Natural killer cell (primary cell): ENCODE results near the gene GPX3. TPM values are rescaled to one million over a fixed set of nuclear protein-coding genes. Genes with fewer than 3 reads are reported as not detected.

ENCODE experiments used
- ATAC-seq, 3 donors: fragments of 150-1000 bp in 2 of 3; fragments of 200-7000 bp in 1 of 3; cut with Tn5 transposase; 1 replicate in 1 of 3; 2 replicates in 2 of 3; pipeline ENCODE4 v1.10.0; 2021; ENCODE audit warnings: mild to moderate bottlenecking in 2 of 3, moderate library complexity in 2 of 3
- DNase-seq, 2 donors: peaks; one replicate each; pipeline versions ENCODE4 v3.0.0 to v3.0.0-alpha.2; 2013 to 2021; ENCODE audit warnings: mixed read lengths in 1 of 2
- H3K27ac ChIP-seq: one replicate; pipeline ENCODE4 v1.5.1; 2013; ENCODE audit warnings: mild to moderate bottlenecking, low read length
- H3K27me3 ChIP-seq: one replicate; pipeline ENCODE4 v1.6.1; 2013; ENCODE audit warnings: low read length; ENCODE audit not compliant: control insufficient read depth, insufficient read depth
- H3K36me3 ChIP-seq: one replicate; pipeline ENCODE4 v1.6.1; 2013; ENCODE audit warnings: low read length; ENCODE audit not compliant: control insufficient read depth, insufficient read depth
- H3K4me1 ChIP-seq: one replicate; pipeline ENCODE4 v1.6.1; 2013; ENCODE audit warnings: low read length; ENCODE audit not compliant: control insufficient read depth, insufficient read depth
- H3K4me3 ChIP-seq: one replicate; pipeline ENCODE4 v1.5.1; 2013; ENCODE audit warnings: low read length
- H3K9me3 ChIP-seq: one replicate; pipeline ENCODE4 v1.6.1; 2013; ENCODE audit warnings: low read length; ENCODE audit not compliant: control insufficient read depth, insufficient read depth
- H3K27ac Mint-ChIP-seq, 2 donors: one replicate each; pipeline ENCODE4 v1.8.0; 2022; ENCODE audit warnings: mild to moderate bottlenecking in 2 of 2, mixed read lengths in 2 of 2, moderate library complexity in 1 of 2
- H3K27me3 Mint-ChIP-seq, 2 donors: one replicate each; pipeline ENCODE4 v1.8.0; 2022; ENCODE audit warnings: low read depth in 2 of 2, mixed read lengths in 2 of 2
- H3K36me3 Mint-ChIP-seq: one replicate; pipeline ENCODE4 v1.8.0; 2022; ENCODE audit warnings: mixed read lengths
- H3K4me1 Mint-ChIP-seq, 2 donors: one replicate each; pipeline ENCODE4 v1.8.0; 2022; ENCODE audit warnings: mixed read lengths in 2 of 2
- H3K4me3 Mint-ChIP-seq: one replicate; pipeline ENCODE4 v1.8.0; 2022; ENCODE audit warnings: mild to moderate bottlenecking, moderate library complexity, mixed read lengths
- H3K9me3 Mint-ChIP-seq, 2 donors: one replicate each; pipeline ENCODE4 v1.8.0; 2022; ENCODE audit warnings: mixed read lengths in 2 of 2
- WGBS: methylation state at CpG from one replicate; pipeline ENCODE4 v1.1.7; 2013; ENCODE audit warnings: missing lambda C conversion rate; ENCODE audit not compliant: insufficient coverage; 5-methylcytosine and 5-hydroxymethylcytosine counted together
- intact Hi-C: fragments of 100-400 bp; cut with micrococcal nuclease; formaldehyde crosslinking; loops from one replicate; pipeline ENCODE4 v1.14.2; 2022
- total RNA-seq, 4 donors: library from RNA; stranded (reverse); fragments of 120-200 nt in 1 of 4; gene quantifications; one replicate each; pipeline versions ENCODE4 v1.2.3 to v1.2.4, GENCODE V29; 2013 to 2022
- TF ChIP-seq, protein P1 (sequence below): fragments of 200-600 bp; IDR thresholded peaks from one replicate; pipeline ENCODE4 v1.8.0; 2022; ENCODE audit warnings: antibody characterized with exemption

The GPX3 gene
- total RNA-seq, 3 donors from 2014 or later (not counting 1 experiment from before 2014, with no cell fraction given) = 1.1 TPM; not detected in 2

DNA sequence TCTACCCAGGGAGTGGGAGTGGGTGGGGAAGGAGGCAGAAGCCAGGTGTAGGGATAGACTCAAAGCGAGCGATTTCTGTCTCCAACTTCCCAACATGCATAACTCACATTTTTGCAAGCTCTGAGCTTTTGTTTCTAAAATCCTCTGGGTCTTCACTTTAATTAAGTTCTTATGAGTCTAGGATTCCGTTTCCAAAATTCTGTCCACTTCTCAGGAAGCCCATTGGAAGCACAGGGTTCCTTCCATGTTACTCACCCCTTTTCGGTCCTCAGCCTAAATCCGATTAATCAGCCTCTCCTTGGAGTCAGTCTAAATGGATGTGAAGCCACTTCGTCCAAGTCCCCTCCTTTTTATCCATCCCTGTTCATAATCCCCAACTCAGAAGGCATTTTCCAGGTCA is 1.4 kb downstream of the GPX3 start:
- DNase-seq = no peak
- TF ChIP-seq, protein P1, sequence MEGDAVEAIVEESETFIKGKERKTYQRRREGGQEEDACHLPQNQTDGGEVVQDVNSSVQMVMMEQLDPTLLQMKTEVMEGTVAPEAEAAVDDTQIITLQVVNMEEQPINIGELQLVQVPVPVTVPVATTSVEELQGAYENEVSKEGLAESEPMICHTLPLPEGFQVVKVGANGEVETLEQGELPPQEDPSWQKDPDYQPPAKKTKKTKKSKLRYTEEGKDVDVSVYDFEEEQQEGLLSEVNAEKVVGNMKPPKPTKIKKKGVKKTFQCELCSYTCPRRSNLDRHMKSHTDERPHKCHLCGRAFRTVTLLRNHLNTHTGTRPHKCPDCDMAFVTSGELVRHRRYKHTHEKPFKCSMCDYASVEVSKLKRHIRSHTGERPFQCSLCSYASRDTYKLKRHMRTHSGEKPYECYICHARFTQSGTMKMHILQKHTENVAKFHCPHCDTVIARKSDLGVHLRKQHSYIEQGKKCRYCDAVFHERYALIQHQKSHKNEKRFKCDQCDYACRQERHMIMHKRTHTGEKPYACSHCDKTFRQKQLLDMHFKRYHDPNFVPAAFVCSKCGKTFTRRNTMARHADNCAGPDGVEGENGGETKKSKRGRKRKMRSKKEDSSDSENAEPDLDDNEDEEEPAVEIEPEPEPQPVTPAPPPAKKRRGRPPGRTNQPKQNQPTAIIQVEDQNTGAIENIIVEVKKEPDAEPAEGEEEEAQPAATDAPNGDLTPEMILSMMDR = no peak

DNA sequence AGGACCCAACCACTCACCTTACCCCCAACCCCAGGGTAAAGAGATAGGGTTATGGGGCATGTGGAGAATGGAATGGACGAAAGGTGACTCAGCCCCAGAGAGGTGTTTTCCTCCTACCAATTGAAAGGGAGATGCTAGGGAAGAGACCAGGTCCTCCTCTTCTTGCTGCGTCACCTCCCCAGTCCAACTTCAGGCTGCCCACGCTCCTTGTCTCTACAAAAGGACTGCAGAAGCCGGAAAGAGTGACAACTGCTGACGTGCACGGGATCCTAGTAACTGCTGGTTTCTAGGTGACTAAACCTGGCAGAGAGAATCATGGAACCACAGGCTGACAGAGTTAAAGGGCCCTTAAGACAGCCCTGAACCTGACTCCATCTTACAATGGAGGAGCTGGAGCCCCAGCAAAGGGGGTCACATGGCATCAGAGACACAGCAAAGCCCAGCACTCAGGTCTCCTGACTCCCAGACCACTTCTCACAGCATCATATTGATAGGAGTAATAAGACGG is 2.2 kb downstream of the GPX3 start:
- Mint-ChIP-seq H3K4me3 (no peak overlapping the region), H3K27me3 (peaks cover 0 to 7% of the 10 kb centered on the region in 2 donors), H3K9me3 (no peaks in the 10 kb centered on the region), H3K4me1 (peaks cover 15 to 36% of the 10 kb centered on the region in 2 donors), H3K36me3 (no peaks in the 10 kb centered on the region), H3K27ac (no peak overlapping the region)
- Histone ChIP-seq H3K9me3 (no peaks in the 10 kb centered on the region), H3K27me3 (no peaks in the 10 kb centered on the region), H3K4me3 (no peak overlapping the region), H3K27ac (no peak overlapping the region), H3K36me3 (peaks cover 3% of the 10 kb centered on the region), H3K4me1 (peaks cover 13% of the 10 kb centered on the region)
- WGBS = 82% methylated on average over 6 of the region's 7 CpGs
- TF ChIP-seq, protein P1 = no peak
- DNase-seq = no peak
- ATAC-seq = no peak
- intact Hi-C loops = no loop called here

More for the DNA sequence above, 1.4 kb downstream of the GPX3 start:
- H3K4me1 Mint-ChIP-seq = peaks cover 15 to 36% of the 10 kb centered on the region in 2 donors
- no peaks in the 10 kb centered on the region for H3K9me3 Mint-ChIP-seq
- peaks cover 0 to 7% of the 10 kb centered on the region in 2 donors for H3K27me3 Mint-ChIP-seq
- no peak for ATAC-seq
- Histone ChIP-seq H3K9me3 (no peaks in the 10 kb centered on the region), H3K27ac (no peak overlapping the region), H3K27me3 (no peaks in the 10 kb centered on the region), H3K4me1 (peaks cover 13% of the 10 kb centered on the region), H3K36me3 (peaks cover under 1% of the 10 kb centered on the region), H3K4me3 (no peak overlapping the region)
- 97% methylated on average over 6 of the region's 6 CpGs for WGBS
- no peak overlapping the region for H3K27ac Mint-ChIP-seq
- no peaks in the 10 kb centered on the region for H3K36me3 Mint-ChIP-seq
- H3K4me3 Mint-ChIP-seq = peak overlapping the region; percentile 6
- intact Hi-C loops = no loop called here

DNA sequence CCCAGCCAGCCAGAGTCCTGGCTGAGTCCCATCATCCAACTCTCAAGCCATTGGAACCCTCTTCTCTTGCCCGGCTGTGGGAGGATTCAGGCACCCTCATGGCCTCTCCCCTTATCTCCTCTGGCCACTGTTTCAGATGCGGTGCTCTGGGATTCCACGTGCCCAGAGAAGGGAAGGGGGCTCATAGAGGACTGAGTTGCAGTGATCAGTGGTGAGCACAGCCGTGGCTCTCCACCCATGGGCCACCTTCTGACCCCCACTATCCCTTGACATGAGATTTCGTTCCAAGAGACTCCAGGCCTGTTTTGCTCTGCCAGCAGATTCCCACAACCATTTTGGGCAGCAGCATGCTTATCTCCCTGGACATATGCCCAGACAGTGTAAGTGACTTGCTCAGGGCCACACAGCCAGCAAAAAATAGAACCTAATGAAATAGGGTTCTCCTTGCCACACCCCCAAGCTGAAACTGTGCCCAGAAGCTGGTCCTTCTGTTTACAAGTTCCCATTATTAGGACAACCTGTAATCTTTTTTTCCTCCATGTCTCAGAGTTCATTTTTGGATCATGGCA is 2.7 kb downstream of the GPX3 start:
- ATAC-seq = no peak
- TF ChIP-seq, protein P1 = no peak
- Mint-ChIP-seq H3K36me3 (no peaks in the 10 kb centered on the region), H3K27ac (no peak overlapping the region), H3K9me3 (no peaks in the 10 kb centered on the region), H3K4me1 (peaks cover 15 to 36% of the 10 kb centered on the region in 2 donors), H3K27me3 (peaks cover 0 to 7% of the 10 kb centered on the region in 2 donors), H3K4me3 (no peak overlapping the region)
- H3K9me3 ChIP-seq = no peaks in the 10 kb centered on the region
- H3K27me3 ChIP-seq = no peaks in the 10 kb centered on the region
- no peak for DNase-seq
- H3K4me3 ChIP-seq = no peak overlapping the region
- intact Hi-C loops = no loop called here
- WGBS = 90% methylated on average over 5 of the region's 5 CpGs
- no peak overlapping the region for H3K27ac ChIP-seq
- H3K36me3 ChIP-seq = peaks cover 8% of the 10 kb centered on the region
- peaks cover 13% of the 10 kb centered on the region for H3K4me1 ChIP-seq

DNA sequence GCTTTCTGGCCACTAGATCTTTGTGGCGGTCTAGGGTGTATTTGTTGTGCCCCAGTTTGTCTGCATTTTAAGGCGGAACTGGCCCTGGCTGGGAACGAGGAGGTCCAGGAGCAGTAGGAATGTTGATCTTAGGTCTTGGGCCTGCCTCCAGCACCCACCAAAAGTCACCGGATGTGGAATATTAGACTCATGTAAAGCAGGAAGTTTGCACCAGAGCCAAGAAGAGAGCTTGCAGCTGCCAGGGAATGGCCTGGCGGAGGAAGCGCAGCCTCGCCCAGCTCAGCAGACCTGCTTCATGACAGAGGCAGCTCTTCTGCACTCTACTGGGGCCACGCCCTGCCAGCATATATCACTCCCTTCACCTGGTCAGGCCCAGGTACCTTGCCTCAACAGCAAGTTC is 3.3 kb downstream of the GPX3 start:
- Mint-ChIP-seq H3K9me3 (no peaks in the 10 kb centered on the region), H3K4me1 (peaks cover 15 to 31% of the 10 kb centered on the region in 2 donors), H3K36me3 (no peaks in the 10 kb centered on the region), H3K4me3 (no peak overlapping the region), H3K27ac (no peak overlapping the region), H3K27me3 (peaks cover 0 to 7% of the 10 kb centered on the region in 2 donors)
- WGBS = 84% methylated on average over 8 of the region's 8 CpGs
- peaks cover 13% of the 10 kb centered on the region for H3K4me1 ChIP-seq
- H3K4me3 ChIP-seq = no peak overlapping the region
- TF ChIP-seq, protein P1 = no peak
- no peak overlapping the region for H3K27ac ChIP-seq
- no peak for DNase-seq
- H3K27me3 ChIP-seq = no peaks in the 10 kb centered on the region
- no peak for ATAC-seq
- intact Hi-C loops = no loop called here
- no peaks in the 10 kb centered on the region for H3K9me3 ChIP-seq
- H3K36me3 ChIP-seq = peaks cover 12% of the 10 kb centered on the region
